H9 (cell line): ENCODE data around the gene OCLN. TPM values are rescaled to one million over a fixed set of nuclear protein-coding genes. Genes with fewer than 3 reads are reported as not detected.
A peak's percentile ranks its signal among the peaks of the same experiment; 100 is the strongest.

ENCODE experiments used
- DNase-seq: peaks from one replicate; pipeline ENCODE4 v3.0.0-alpha.2; 2017
- H2AFZ ChIP-seq: one replicate; pipeline ENCODE4 v1.6.1; 2013; ENCODE audit warnings: mild to moderate bottlenecking, low read length, control low read depth, moderate library complexity
- H2AK5ac ChIP-seq: 2 replicates; pipeline ENCODE4 v1.6.1; 2013; ENCODE audit warnings: low read length, control low read depth, mixed read lengths; ENCODE audit not compliant: insufficient read length
- H2BK120ac ChIP-seq: one replicate; pipeline ENCODE4 v1.6.1; 2013; ENCODE audit warnings: low read depth, mild to moderate bottlenecking, low read length, control low read depth, inconsistent platforms; ENCODE audit not compliant: poor library complexity, severe bottlenecking
- H2BK12ac ChIP-seq: 2 replicates; pipeline ENCODE4 v1.6.1; 2013; ENCODE audit warnings: low read length, control low read depth, mixed read lengths, low read depth; ENCODE audit not compliant: insufficient read length
- H2BK15ac ChIP-seq: 2 replicates; pipeline ENCODE4 v1.6.1; 2013; ENCODE audit warnings: low read depth, low read length, control low read depth
- H2BK20ac ChIP-seq: one replicate; pipeline ENCODE4 v1.6.1; 2013; ENCODE audit warnings: low read depth, mild to moderate bottlenecking, low read length, control low read depth, inconsistent platforms; ENCODE audit not compliant: poor library complexity, severe bottlenecking
- H2BK5ac ChIP-seq: 2 replicates; pipeline ENCODE4 v1.6.1; 2013; ENCODE audit warnings: low read length, control low read depth, mixed read lengths; ENCODE audit not compliant: insufficient read length
- H3K14ac ChIP-seq: 2 replicates; pipeline ENCODE4 v1.6.1; 2013; ENCODE audit warnings: low read length, control low read depth; ENCODE audit not compliant: insufficient read depth
- H3K18ac ChIP-seq: 2 replicates; pipeline ENCODE4 v1.6.1; 2013; ENCODE audit warnings: low read depth, mild to moderate bottlenecking, mixed read lengths, low read length, control low read depth; ENCODE audit not compliant: insufficient read length
- H3K23ac ChIP-seq: 2 replicates; pipeline ENCODE4 v1.6.1; 2013; ENCODE audit warnings: low read length, control low read depth, mixed read lengths, low read depth; ENCODE audit not compliant: insufficient read length
- H3K23me2 ChIP-seq: 2 replicates; pipeline ENCODE4 v1.6.1; 2013; ENCODE audit warnings: low read depth, mild to moderate bottlenecking, mixed read lengths, low read length, control low read depth; ENCODE audit not compliant: insufficient read length, poor library complexity, severe bottlenecking
- H3K27ac ChIP-seq: 2 replicates; pipeline ENCODE4 v1.5.1; 2013; ENCODE audit warnings: low read length, control low read depth, mixed read lengths, low read depth; ENCODE audit not compliant: insufficient read length
- H3K27me3 ChIP-seq: 2 replicates; pipeline ENCODE4 v1.6.1; 2013; ENCODE audit warnings: low read length, control low read depth, inconsistent platforms; ENCODE audit not compliant: insufficient read depth
- H3K4ac ChIP-seq: 2 replicates; pipeline ENCODE4 v1.6.1; 2013; ENCODE audit warnings: low read depth, mild to moderate bottlenecking, control low read depth, inconsistent platforms, low read length, moderate library complexity
- H3K4me1 ChIP-seq: 2 replicates; pipeline ENCODE4 v1.6.1; 2013; ENCODE audit warnings: low read length, control low read depth, inconsistent platforms; ENCODE audit not compliant: insufficient read depth
- H3K4me2 ChIP-seq: 2 replicates; pipeline ENCODE4 v1.6.1; 2013; ENCODE audit warnings: low read length, control low read depth, mixed read lengths; ENCODE audit not compliant: insufficient read length, insufficient read depth
- H3K56ac ChIP-seq: 2 replicates; pipeline ENCODE4 v1.6.1; 2013; ENCODE audit warnings: low read depth, mild to moderate bottlenecking, mixed read lengths, low read length, control low read depth; ENCODE audit not compliant: insufficient read length
- H3K79me1 ChIP-seq: 2 replicates; pipeline ENCODE4 v1.6.1; 2013; ENCODE audit warnings: low read depth, mild to moderate bottlenecking, moderate library complexity, low read length, control low read depth, inconsistent platforms; ENCODE audit not compliant: insufficient read depth, poor library complexity, severe bottlenecking
- H3K79me2 ChIP-seq: 2 replicates; pipeline ENCODE4 v1.6.1; 2013; ENCODE audit warnings: low read length, control low read depth, inconsistent platforms; ENCODE audit not compliant: insufficient read depth
- H3K9ac ChIP-seq: 2 replicates; pipeline ENCODE4 v1.6.1; 2013; ENCODE audit warnings: low read length, control low read depth, mixed read lengths; ENCODE audit not compliant: insufficient read length; ENCODE audit errors: extremely low read depth
- H3K9me3 ChIP-seq: one replicate; pipeline ENCODE4 v1.6.1; 2013; ENCODE audit warnings: low read depth, low read length, inconsistent platforms; ENCODE audit not compliant: control insufficient read depth
- H3T11ph ChIP-seq: one replicate; pipeline ENCODE4 v1.6.1; 2013; ENCODE audit warnings: mild to moderate bottlenecking, low read length, control low read depth, inconsistent platforms
- H4K20me1 ChIP-seq: one replicate; pipeline ENCODE4 v1.6.1; 2013; ENCODE audit not compliant: control insufficient read depth, insufficient read length, insufficient read depth
- H4K5ac ChIP-seq: 2 replicates; pipeline ENCODE4 v1.6.1; 2013; ENCODE audit warnings: low read depth, mild to moderate bottlenecking, mixed read lengths, low read length, control low read depth; ENCODE audit not compliant: insufficient read length
- H4K8ac ChIP-seq: replicated peaks from 2 replicates; pipeline ENCODE4 v1.6.1; 2013; ENCODE audit warnings: low read length, control low read depth, mixed read lengths, low read depth; ENCODE audit not compliant: insufficient read length
- H4K91ac ChIP-seq: 2 replicates; pipeline ENCODE4 v1.6.1; 2013; ENCODE audit warnings: low read depth, mild to moderate bottlenecking, moderate library complexity, mixed read lengths, low read length, control low read depth; ENCODE audit not compliant: insufficient read length
- H3K27ac Mint-ChIP-seq, 3 experiments: 2 replicates in 2 of 3; 3 replicates in 1 of 3; pipeline ENCODE4 v1.8.0; 2020 to 2021; ENCODE audit warnings: mixed read lengths in 3 of 3, mild to moderate bottlenecking in 1 of 3, moderate library complexity in 1 of 3
- H3K27me3 Mint-ChIP-seq: 2 replicates; pipeline ENCODE4 v1.8.0; 2021; ENCODE audit warnings: low read depth, mild to moderate bottlenecking, moderate library complexity, mixed read lengths
- H3K36me3 Mint-ChIP-seq, 3 experiments: 2 replicates in 2 of 3; 3 replicates in 1 of 3; pipeline ENCODE4 v1.8.0; 2020 to 2021; ENCODE audit warnings: low read depth in 3 of 3, mixed read lengths in 3 of 3; ENCODE audit not compliant: insufficient read depth in 1 of 3
- H3K4me1 Mint-ChIP-seq, 2 experiments: 2 replicates each; pipeline ENCODE4 v1.8.0; 2020; ENCODE audit warnings: mixed read lengths in 2 of 2
- H3K4me3 Mint-ChIP-seq, 2 experiments: 2 replicates in 1 of 2; 3 replicates in 1 of 2; pipeline ENCODE4 v1.8.0; 2020 to 2021; ENCODE audit warnings: mild to moderate bottlenecking in 2 of 2, mixed read lengths in 2 of 2, moderate library complexity in 1 of 2
- H3K9me3 Mint-ChIP-seq, 2 experiments: 2 replicates in 1 of 2; 3 replicates in 1 of 2; pipeline ENCODE4 v1.8.0; 2020; ENCODE audit warnings: mild to moderate bottlenecking in 2 of 2, mixed read lengths in 2 of 2, moderate library complexity in 1 of 2
- WGBS: extraction: QIAGEN DNeasy Blood & Tissue Kit; methylation state at CpG from one replicate; pipeline ENCODE4 v1.1.7; 2013; ENCODE audit warnings: missing lambda C conversion rate, low lambda C conversion rate, mixed read lengths; ENCODE audit not compliant: insufficient read length; ENCODE audit errors: extremely low coverage; 5-methylcytosine and 5-hydroxymethylcytosine counted together
- long read RNA-seq: library from polyadenylated mRNA; unstranded; transcript quantifications from one replicate; pipeline ENCODE4 v2.0.0, GENCODE V29; 2020
- total RNA-seq: library from RNA; stranded (reverse); gene quantifications from 2 replicates; pipeline ENCODE4 v1.2.1, GENCODE V29; 2021
- TF ChIP-seq, protein P1 (sequence below): fragments of 200-600 bp; sonication (generic); conservative IDR thresholded peaks from 3 replicates; pipeline ENCODE4 v1.8.0; 2021; ENCODE audit warnings: antibody characterized with exemption, mild to moderate bottlenecking

The OCLN gene, protein sequence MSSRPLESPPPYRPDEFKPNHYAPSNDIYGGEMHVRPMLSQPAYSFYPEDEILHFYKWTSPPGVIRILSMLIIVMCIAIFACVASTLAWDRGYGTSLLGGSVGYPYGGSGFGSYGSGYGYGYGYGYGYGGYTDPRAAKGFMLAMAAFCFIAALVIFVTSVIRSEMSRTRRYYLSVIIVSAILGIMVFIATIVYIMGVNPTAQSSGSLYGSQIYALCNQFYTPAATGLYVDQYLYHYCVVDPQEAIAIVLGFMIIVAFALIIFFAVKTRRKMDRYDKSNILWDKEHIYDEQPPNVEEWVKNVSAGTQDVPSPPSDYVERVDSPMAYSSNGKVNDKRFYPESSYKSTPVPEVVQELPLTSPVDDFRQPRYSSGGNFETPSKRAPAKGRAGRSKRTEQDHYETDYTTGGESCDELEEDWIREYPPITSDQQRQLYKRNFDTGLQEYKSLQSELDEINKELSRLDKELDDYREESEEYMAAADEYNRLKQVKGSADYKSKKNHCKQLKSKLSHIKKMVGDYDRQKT
- total RNA-seq = 105 and 109 TPM in 2 replicates
- long read RNA-seq, full-length matches to known transcripts = 197 of 262 reads
- long read RNA-seq, partial matches to known transcripts = 22 of 262 reads
- long read RNA-seq, other reads (novel, unspliced or antisense) = 43 of 262 reads

DNA sequence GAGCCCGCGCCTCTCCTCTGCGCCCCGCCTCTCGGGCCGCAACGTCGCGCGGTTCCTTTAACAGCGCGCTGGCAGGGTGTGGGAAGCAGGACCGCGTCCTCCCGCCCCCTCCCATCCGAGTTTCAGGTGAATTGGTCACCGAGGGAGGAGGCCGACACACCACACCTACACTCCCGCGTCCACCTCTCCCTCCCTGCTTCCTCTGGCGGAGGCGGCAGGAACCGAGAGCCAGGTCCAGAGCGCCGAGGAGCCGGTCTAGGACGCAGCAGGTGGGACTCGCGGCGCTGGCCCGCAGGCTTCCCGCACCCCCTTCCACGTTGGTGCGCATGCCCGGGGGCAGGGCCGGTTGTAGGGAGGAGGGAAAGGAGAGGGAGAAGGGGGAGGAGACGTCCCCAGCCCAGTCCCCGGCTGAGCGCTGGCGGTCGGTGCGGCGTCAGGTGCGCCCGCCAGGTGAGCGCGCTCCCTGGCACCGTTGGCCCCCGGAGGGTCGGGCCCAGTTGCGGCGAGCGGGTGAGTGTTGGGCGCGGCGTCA lies at the start of gene OCLN:
Gene OCLN (plus strand): TSS at position 400 of the 532 bp plus-strand sequence. CDS start 11,455 bp downstream, outside the sequence.
- Histone ChIP-seq H3K9ac (peak within 1 kb of the TSS; percentile 76), H2AK5ac (no peak within 1 kb of the TSS), H3K27me3 (no peaks in the 10 kb centered on the region), H3K4me1 (peaks cover 5% of the 10 kb centered on the region; the same call in 1 of the 2 replicates), H3K56ac (no peak within 1 kb of the TSS), H3K9me3 (no peaks in the 10 kb centered on the region), H3K4me2 (peak within 1 kb of the TSS; percentile 73), H3K27ac (no peak within 1 kb of the TSS), H3K79me2 (peaks cover 19% of the 10 kb centered on the region; the same call in 1 of the 2 replicates), H4K5ac (no peak within 1 kb of the TSS), H3K4ac (no peak within 1 kb of the TSS), H2BK15ac (no peak within 1 kb of the TSS), H2AFZ (peak within 1 kb of the TSS; percentile 16), H4K20me1 (no peaks in the 10 kb centered on the region), H3K23me2 (peaks cover 13% of the 10 kb centered on the region), H2BK5ac (no peak within 1 kb of the TSS), H3K79me1 (no peaks in the 10 kb centered on the region), H3T11ph (no peak within 1 kb of the TSS), H3K18ac (peak within 1 kb of the TSS; percentile 89), H3K23ac (no peak within 1 kb of the TSS), H4K8ac (no peak within 1 kb of the TSS), H2BK12ac (no peak within 1 kb of the TSS), H3K14ac (peak within 1 kb of the TSS; percentile 96), H4K91ac (no peak within 1 kb of the TSS), H2BK20ac (no peak within 1 kb of the TSS), H2BK120ac (no peak within 1 kb of the TSS)
- WGBS = no CpG with 5 or more reads among the region's 56 CpGs
- peaks cover 39% of the 10 kb centered on the region in 2 experiments for H3K4me1 Mint-ChIP-seq
- peaks cover 3% of the 10 kb centered on the region for H3K27me3 Mint-ChIP-seq
- no peaks in the 10 kb centered on the region; a peak in 1 of 7 replicates for H3K36me3 Mint-ChIP-seq
- peak within 1 kb of the TSS; percentile 90 to 91 for H3K4me3 Mint-ChIP-seq
- DNase-seq = peak; percentile 94
- no peaks in the 10 kb centered on the region; a peak in 1 of 5 replicates for H3K9me3 Mint-ChIP-seq
- H3K27ac Mint-ChIP-seq = peak within 1 kb of the TSS; percentile 94 to 99 (median 94); a peak in 6 of 7 replicates
- TF ChIP-seq, protein P1, sequence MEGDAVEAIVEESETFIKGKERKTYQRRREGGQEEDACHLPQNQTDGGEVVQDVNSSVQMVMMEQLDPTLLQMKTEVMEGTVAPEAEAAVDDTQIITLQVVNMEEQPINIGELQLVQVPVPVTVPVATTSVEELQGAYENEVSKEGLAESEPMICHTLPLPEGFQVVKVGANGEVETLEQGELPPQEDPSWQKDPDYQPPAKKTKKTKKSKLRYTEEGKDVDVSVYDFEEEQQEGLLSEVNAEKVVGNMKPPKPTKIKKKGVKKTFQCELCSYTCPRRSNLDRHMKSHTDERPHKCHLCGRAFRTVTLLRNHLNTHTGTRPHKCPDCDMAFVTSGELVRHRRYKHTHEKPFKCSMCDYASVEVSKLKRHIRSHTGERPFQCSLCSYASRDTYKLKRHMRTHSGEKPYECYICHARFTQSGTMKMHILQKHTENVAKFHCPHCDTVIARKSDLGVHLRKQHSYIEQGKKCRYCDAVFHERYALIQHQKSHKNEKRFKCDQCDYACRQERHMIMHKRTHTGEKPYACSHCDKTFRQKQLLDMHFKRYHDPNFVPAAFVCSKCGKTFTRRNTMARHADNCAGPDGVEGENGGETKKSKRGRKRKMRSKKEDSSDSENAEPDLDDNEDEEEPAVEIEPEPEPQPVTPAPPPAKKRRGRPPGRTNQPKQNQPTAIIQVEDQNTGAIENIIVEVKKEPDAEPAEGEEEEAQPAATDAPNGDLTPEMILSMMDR = no peak
